ENCODE measurements around the gene SOX1.

GRCh38 chr13:112065521-112065866, 1.5 kb upstream of the SOX1 start:
- TF ChIP-seq TARDBP (IDR thresholded peaks at IDR 0.05) (no peak), SP1 (IDR thresholded peaks at IDR 0.05) (no peak), CTBP1 (IDR thresholded peaks at IDR 0.05; ENCODE audit: borderline replicate concordance) (no peak), FOXA1 (IDR thresholded peaks at IDR 0.05) (no peak), FOXK2 (IDR thresholded peaks at IDR 0.05) (no peak), SUZ12 (IDR thresholded peaks at IDR 0.05) (no peak), ARNT (IDR thresholded peaks at IDR 0.05) (no peak), L3MBTL2 (conservative IDR thresholded peaks at IDR 0.05) (no peak), FOXM1 (IDR thresholded peaks at IDR 0.05; ENCODE audit: borderline replicate concordance) (no peak), PKNOX1 (IDR thresholded peaks at IDR 0.05) (no peak)

All from HEK293T (cell line).